ENCODE measurements around the gene CNTN5. TPM values are rescaled to one million over a fixed set of nuclear protein-coding genes. Genes with fewer than 3 reads are reported as not detected.
"Not testable (repeated sequence)": the region's sequence is repeated elsewhere in the genome, so short reads cannot be mapped to it uniquely, and the experiment has no call there.

The CNTN5 gene
- total RNA-seq, 1 experiment from 2014 or later = not detected

- intact Hi-C loops (cut with micrococcal nuclease) = no loop called here
- Histone ChIP-seq H2AFZ (ENCODE audit: low read length) (no peak overlapping the region), H3K4me2 (ENCODE audit: low read length) (no peak overlapping the region), H4K20me1 (ENCODE audit: low read length) (no peaks in the 10 kb centered on the region), H3K79me2 (ENCODE audit: low read length) (no peaks in the 10 kb centered on the region), H3K4me1 (ENCODE audit: insufficient read depth, low read length) (no peaks in the 10 kb centered on the region), H3F3A (ENCODE audit: low read length, unreplicated experiment) (no peaks in the 10 kb centered on the region), H3K9ac (ENCODE audit: low read length) (no peak overlapping the region), H3K4me3 (ENCODE audit: low read length) (no peak overlapping the region), H3K27ac (ENCODE audit: low read length) (no peak overlapping the region), H3K9me3 (ENCODE audit: low read length) (no peaks in the 10 kb centered on the region), H3K9me2 (replicated peaks; ENCODE audit: low read length) (no peaks in the 10 kb centered on the region), H3K27me3 (ENCODE audit: low read length) (no peaks in the 10 kb centered on the region), H3K36me3 (ENCODE audit: low read depth, low read length) (no peaks in the 10 kb centered on the region)
- TF ChIP-seq CTCF (conservative IDR thresholded peaks at IDR 0.05; ENCODE audit: low read depth, low read length) (peak; percentile 34; the same call in 1 of the 2 replicates), EZH2 (IDR thresholded peaks at IDR 0.05; ENCODE audit: low read length, unreplicated experiment) (no peak)
- DNase-seq = no peak
- ATAC-seq = no peak
- POLR2A ChIA-PET (ENCODE audit: unreplicated experiment) = no interaction called here
- CTCF ChIA-PET = no interaction called here
- BruUV-seq (replicated peaks) = no TSS peak
Measured at GRCh38 chr11:99117603-99118002, 96.9 kb downstream of the CNTN5 start.

- H3K9me3 ChIP-seq (ENCODE audit: low read length); intact Hi-C loops (cut with micrococcal nuclease); H3K4me1 ChIP-seq (ENCODE audit: insufficient read depth, low read length); BruUV-seq (replicated peaks); H3K79me2 ChIP-seq (ENCODE audit: low read length); DNase-seq; ATAC-seq; H3K4me2 ChIP-seq (ENCODE audit: low read length); H2AFZ ChIP-seq (ENCODE audit: low read length); H4K20me1 ChIP-seq (ENCODE audit: low read length); H3K4me3 ChIP-seq (ENCODE audit: low read length); H3K27ac ChIP-seq (ENCODE audit: low read length); H3K9ac ChIP-seq (ENCODE audit: low read length); H3K27me3 ChIP-seq (ENCODE audit: low read length); H3F3A ChIP-seq (ENCODE audit: low read length, unreplicated experiment); CTCF ChIA-PET; H3K36me3 ChIP-seq (ENCODE audit: low read depth, low read length); H3K9me2 ChIP-seq (replicated peaks; ENCODE audit: low read length); POLR2A ChIA-PET (ENCODE audit: unreplicated experiment): not testable (repeated sequence)
Measured at GRCh38 chr11:99133862-99134261, 113.1 kb downstream of the CNTN5 start.

GRCh38 chr11:99135508-99135907 is 114.8 kb downstream of the CNTN5 start:
- Histone ChIP-seq H3F3A (ENCODE audit: low read length, unreplicated experiment) (no peaks in the 10 kb centered on the region), H3K9ac (ENCODE audit: low read length) (no peak overlapping the region), H3K36me3 (ENCODE audit: low read depth, low read length) (no peaks in the 10 kb centered on the region), H3K9me2 (replicated peaks; ENCODE audit: low read length) (no peaks in the 10 kb centered on the region), H3K4me1 (ENCODE audit: insufficient read depth, low read length) (no peaks in the 10 kb centered on the region), H4K20me1 (ENCODE audit: low read length) (no peaks in the 10 kb centered on the region), H3K27ac (ENCODE audit: low read length) (no peak overlapping the region), H3K27me3 (ENCODE audit: low read length) (no peaks in the 10 kb centered on the region), H3K9me3 (ENCODE audit: low read length) (no peaks in the 10 kb centered on the region), H3K4me3 (ENCODE audit: low read length) (no peak overlapping the region), H3K4me2 (ENCODE audit: low read length) (no peak overlapping the region), H3K79me2 (ENCODE audit: low read length) (no peaks in the 10 kb centered on the region), H2AFZ (ENCODE audit: low read length) (no peak overlapping the region)
- no TSS peak for BruUV-seq (replicated peaks)
- intact Hi-C loops (cut with micrococcal nuclease) = no loop called here
- DNase-seq (no peak), ATAC-seq (no peak)
- TF ChIP-seq EZH2phosphoT487 (IDR thresholded peaks at IDR 0.05; ENCODE audit: borderline replicate concordance, low read length) = no peak
- no peak for TF ChIP-seq CTCF (conservative IDR thresholded peaks at IDR 0.05; ENCODE audit: low read depth, low read length)
- TF ChIP-seq EZH2 (IDR thresholded peaks at IDR 0.05; ENCODE audit: low read length, unreplicated experiment) = no peak
- CTCF ChIA-PET = no interaction called here
- POLR2A ChIA-PET (ENCODE audit: unreplicated experiment) = no interaction called here
